D721Med (cell line): Measurements from ENCODE around the gene P4HA3.

Experiments
- DNase-seq: peaks from one replicate; pipeline ENCODE4 v3.0.0; 2011; ENCODE audit warnings: low spot score; ENCODE audit not compliant: insufficient read length
- FAIRE-seq: peaks from 2 replicates; lab custom pipeline; 2011; peaks lifted over from hg19 to GRCh38; lab: Jason Lieb, UNC
- CTCF ChIP-seq: IDR thresholded peaks from 2 replicates; pipeline ENCODE4 v1.5.1; 2012; ENCODE audit warnings: mild to moderate bottlenecking, control low read depth; ENCODE audit not compliant: insufficient read depth; ENCODE audit errors: missing control alignments

P4HA3 gene

DNA sequence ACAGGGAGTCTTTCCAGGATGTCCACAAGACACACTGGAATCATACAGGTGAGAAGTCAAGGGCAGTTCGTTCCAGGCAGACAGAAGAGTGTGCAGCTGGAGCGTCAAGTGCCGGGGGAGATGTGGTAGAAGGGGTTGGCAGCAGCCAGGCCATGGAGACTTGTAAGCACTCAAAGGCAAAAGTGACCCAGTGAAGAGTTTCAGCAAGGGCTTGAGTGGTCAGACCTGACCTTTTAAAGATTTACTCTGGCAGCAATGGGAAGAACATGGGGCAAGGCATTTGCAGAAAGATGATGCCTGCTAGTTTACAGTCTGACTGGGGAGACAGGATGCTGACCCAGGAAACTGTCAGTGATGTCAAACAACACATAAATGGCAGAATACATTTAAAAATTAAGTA is 29.0 kb downstream of the P4HA3 start:
- FAIRE-seq (no peak), DNase-seq (no peak)
- no peak for TF ChIP-seq CTCF

DNA sequence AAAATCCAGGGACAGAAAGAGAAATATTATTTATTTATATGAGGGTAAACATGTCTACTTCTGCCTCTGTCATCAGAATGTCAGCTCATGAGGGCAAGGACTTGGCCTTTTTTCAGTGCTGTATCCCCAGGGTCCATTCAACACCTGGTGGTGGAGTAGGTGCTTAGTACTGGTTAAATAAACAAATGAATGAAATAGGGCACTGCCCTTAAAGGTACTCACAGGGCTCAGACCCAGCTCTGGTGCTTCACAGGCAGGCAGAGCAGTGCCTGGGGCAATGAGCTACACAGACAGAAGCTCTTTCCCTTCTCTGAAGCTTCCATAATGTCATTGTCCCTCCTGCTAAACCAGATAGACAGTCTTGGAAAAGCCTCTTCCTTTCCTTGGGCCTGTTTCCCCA is 30.9 kb downstream of the P4HA3 start:
- DNase-seq (no peak), FAIRE-seq (no peak)
- no peak for TF ChIP-seq CTCF

- TF ChIP-seq CTCF, result no peak
- DNase-seq (no peak), FAIRE-seq (no peak)
These were observed 32.2 kb downstream of the P4HA3 start for GRCh38 chr11:74279256-74279655.

- FAIRE-seq (no peak), DNase-seq (no peak)
- TF ChIP-seq CTCF, result no peak
These were observed 32.7 kb downstream of the P4HA3 start for GRCh38 chr11:74278721-74279161.

DNA sequence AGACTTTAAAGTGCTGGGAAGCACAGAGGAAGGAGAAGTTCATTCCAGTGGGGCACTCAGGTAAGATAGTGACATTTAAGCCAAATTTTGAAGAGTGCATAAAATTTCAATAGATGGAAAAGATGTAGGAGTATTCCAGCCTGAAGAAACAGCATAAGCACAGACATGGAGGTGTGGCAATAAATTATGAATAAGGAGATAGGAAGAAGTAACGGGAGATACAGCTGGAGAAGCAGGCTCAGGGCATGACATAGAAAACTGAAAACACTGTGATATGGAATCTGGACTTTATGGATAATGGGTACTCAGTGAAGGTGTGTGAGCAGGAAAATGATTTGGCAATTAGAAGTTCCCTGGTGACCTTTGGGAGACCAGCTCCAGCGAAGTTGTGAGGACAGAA is 33.3 kb downstream of the P4HA3 start:
- no peak for DNase-seq
- FAIRE-seq, result no peak
- TF ChIP-seq CTCF, result no peak

DNA sequence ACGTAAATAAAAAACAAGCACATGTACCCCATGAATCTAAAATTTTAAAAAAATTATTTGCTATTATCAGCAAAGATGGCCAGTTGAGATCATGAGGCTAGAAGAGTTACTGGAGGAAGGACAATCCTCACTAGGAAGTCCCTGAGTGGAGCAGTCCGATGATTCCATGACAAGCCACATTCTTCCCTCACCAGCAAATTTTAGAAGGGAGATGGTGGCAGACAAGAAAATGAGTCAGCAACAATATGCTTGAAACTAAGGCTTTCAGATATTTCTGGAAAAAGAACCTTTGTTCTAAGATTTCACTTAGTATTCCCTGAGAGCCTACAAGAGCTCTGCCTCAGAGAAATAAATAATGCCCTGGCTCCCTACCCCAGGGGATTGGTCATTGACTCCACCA is 34.9 kb downstream of the P4HA3 start:
- FAIRE-seq, result no peak
- no peak for DNase-seq
- TF ChIP-seq CTCF, result no peak

GRCh38 chr11:74272276-74272675 is 39.2 kb downstream of the P4HA3 start:
- FAIRE-seq, result no peak
- TF ChIP-seq CTCF, result no peak

More at GRCh38 chr11:74272276-74272675, 39.2 kb downstream of the P4HA3 start:
- no peak for DNase-seq
